HEK293T (cell line): ENCODE data around the gene GULP1.

Experiments used
- ARNT ChIP-seq: fragments of 450-650 bp; IDR thresholded peaks from 2 replicates; pipeline ENCODE4 v1.6.1; 2017; ENCODE audit warnings: mild to moderate bottlenecking
- BHLHE40 ChIP-seq: fragments of 450-650 bp; IDR thresholded peaks from 2 replicates; pipeline ENCODE4 v1.6.1; 2016; ENCODE audit warnings: mild to moderate bottlenecking, moderate library complexity, borderline replicate concordance
- CTBP1 ChIP-seq: fragments of 450-650 bp; IDR thresholded peaks from 2 replicates; pipeline ENCODE4 v1.6.1; 2016; ENCODE audit warnings: borderline replicate concordance
- FOXA1 ChIP-seq: fragments of 450-650 bp; IDR thresholded peaks from 2 replicates; pipeline ENCODE4 v1.6.1; 2016; ENCODE audit warnings: mild to moderate bottlenecking
- FOXK2 ChIP-seq: fragments of 450-650 bp; IDR thresholded peaks from 2 replicates; pipeline ENCODE4 v1.6.1; 2016; ENCODE audit warnings: mild to moderate bottlenecking
- FOXM1 ChIP-seq: fragments of 450-650 bp; IDR thresholded peaks from 2 replicates; pipeline ENCODE4 v1.6.1; 2017; ENCODE audit warnings: mild to moderate bottlenecking, borderline replicate concordance
- HDGF ChIP-seq: fragments of 450-650 bp; IDR thresholded peaks from 2 replicates; pipeline ENCODE4 v1.6.1; 2017; ENCODE audit warnings: antibody characterized with exemption, borderline replicate concordance
- LEF1 ChIP-seq: fragments of 450-650 bp; IDR thresholded peaks from 2 replicates; pipeline ENCODE4 v1.6.1; 2017; ENCODE audit warnings: mild to moderate bottlenecking, borderline replicate concordance
- SP1 ChIP-seq: fragments of 450-650 bp; IDR thresholded peaks from 2 replicates; pipeline ENCODE4 v1.6.1; 2017
- SUZ12 ChIP-seq: fragments of 450-650 bp; IDR thresholded peaks from 2 replicates; pipeline ENCODE4 v1.6.1; 2016; ENCODE audit warnings: mild to moderate bottlenecking
- ZNF384 ChIP-seq: fragments of 450-650 bp; IDR thresholded peaks from 2 replicates; pipeline ENCODE4 v1.6.1; 2016
- TF ChIP-seq, protein P1 (sequence below): fragments of 450-650 bp; IDR thresholded peaks from 2 replicates; pipeline ENCODE4 v1.6.1; 2016

DNA sequence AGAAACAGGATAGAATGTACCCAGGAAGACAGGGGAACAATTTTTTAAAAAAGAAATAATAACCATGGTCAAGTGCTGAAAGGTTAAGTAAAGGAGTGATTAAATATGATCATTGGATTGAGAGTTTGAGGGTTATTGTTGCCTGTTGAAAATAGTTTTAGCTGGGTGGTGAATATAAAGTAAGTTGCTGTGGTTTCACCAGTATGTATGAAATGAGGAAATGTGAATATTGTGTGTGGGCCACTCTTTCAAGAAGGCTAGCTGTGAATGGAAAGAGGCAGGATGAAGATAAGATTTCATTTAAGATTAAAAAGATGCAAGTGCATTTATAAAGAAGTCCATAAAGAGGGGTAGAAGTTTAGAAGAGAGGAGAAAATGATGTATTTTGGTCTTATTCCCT, 53.8 kb downstream of the GULP1 start:
- TF ChIP-seq SP1 (no peak), SUZ12 (no peak), ZNF384 (no peak), BHLHE40 (no peak), FOXK2 (no peak), LEF1 (no peak), FOXA1 (no peak), ARNT (no peak), CTBP1 (no peak), HDGF (no peak), FOXM1 (no peak)
- TF ChIP-seq, protein P1, sequence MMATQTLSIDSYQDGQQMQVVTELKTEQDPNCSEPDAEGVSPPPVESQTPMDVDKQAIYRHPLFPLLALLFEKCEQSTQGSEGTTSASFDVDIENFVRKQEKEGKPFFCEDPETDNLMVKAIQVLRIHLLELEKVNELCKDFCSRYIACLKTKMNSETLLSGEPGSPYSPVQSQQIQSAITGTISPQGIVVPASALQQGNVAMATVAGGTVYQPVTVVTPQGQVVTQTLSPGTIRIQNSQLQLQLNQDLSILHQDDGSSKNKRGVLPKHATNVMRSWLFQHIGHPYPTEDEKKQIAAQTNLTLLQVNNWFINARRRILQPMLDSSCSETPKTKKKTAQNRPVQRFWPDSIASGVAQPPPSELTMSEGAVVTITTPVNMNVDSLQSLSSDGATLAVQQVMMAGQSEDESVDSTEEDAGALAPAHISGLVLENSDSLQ = no peak
